GM18502 (cell line): ENCODE measurements around the gene MDGA2.
"Not testable (repeated sequence)": the region's sequence is repeated elsewhere in the genome, so short reads cannot be mapped to it uniquely, and the experiment has no call there.

Experiments used
- ATAC-seq: cut with Tn5 transposase; IDR thresholded peaks from one replicate; pipeline ENCODE4 v1.9.1; 2021; ENCODE audit warnings: mild to moderate bottlenecking; ENCODE audit not compliant: unreplicated experiment, poor library complexity

Gene MDGA2

DNA sequence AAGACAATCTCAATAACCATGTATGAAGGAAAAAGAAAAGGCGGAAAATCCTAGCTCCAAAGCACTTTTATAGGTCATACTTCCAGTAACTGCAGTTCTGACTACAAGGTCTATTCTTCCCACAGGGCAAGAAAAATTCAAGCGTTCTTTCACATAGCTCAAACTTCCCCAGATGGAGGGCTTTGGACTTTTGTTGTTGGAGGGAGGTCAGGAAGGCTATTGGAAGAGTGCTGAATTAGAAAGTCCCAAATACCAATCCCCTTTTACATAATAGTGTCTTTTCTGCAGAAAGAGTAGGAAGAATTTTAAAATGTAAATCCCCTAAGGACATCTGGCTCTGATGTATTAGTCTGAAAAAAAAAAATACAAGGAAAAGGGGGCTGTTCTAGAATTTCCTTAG lies 309.4 kb downstream of the MDGA2 start:
- no peak for ATAC-seq

GRCh38 chr14:47365233-47365632 lies 310.2 kb downstream of the MDGA2 start:
- no peak for ATAC-seq

DNA sequence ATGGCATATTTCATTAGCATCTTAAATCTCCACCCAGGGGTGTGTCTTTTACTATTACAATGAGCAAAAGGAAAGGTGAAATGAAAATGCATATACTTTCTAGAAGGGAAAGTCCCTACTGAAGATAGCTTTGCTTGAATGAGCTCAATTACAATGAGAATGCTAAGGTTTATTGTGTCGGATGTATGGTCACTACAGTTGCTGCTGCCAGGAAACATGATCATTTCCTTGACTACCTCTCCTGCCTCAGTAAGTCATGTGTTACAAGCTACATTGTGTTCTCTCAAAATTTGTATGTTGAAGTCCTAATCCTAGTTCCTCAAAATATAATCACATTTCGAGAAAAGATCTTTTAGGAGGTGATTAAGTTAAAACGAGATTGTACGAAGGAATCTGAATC lies 322.2 kb downstream of the MDGA2 start:
- ATAC-seq = no peak

DNA sequence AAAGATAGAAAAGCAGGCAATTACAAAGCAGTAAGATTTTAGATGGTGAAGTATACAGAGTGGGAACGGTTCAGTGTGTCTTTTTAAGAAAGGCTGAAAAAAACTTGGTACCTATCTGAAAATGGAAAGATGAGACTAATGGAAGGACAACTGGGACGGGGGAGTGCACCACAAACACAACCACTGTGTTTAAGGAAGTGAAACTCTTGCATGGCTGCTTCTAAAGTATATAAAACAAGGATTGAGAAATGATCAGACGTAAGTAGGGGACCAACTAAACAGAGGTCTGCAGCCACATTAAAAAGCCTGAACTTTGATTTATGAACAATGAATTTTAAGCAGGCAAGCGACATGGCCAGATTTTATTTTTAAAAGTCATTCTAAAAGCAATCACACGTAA lies 328.6 kb downstream of the MDGA2 start:
- ATAC-seq = peak; percentile 69

- ATAC-seq = no peak
Observed at GRCh38 chr14:47345016-47345415, 330.4 kb downstream of the MDGA2 start.

DNA sequence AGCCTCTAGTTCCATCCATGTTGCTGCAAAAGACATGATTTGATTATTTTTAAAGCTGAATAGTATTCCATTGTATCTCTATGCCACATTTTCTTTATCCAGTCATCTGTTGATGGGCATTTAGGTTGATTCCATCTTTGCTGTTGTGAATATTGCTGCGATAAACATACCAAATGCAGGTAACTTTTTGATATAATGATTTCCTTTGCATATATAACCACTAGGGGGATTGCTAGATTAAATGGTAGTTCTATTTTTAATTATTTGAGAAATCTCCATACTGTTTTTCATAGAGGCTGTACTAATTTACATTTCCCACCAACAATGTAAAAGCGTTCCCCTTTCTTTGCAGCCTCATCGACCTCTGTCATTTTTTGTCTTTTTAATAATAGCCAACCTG lies 342.5 kb downstream of the MDGA2 start:
- no peak for ATAC-seq

GRCh38 chr14:47332106-47332505 lies 343.3 kb downstream of the MDGA2 start:
- no peak for ATAC-seq

DNA sequence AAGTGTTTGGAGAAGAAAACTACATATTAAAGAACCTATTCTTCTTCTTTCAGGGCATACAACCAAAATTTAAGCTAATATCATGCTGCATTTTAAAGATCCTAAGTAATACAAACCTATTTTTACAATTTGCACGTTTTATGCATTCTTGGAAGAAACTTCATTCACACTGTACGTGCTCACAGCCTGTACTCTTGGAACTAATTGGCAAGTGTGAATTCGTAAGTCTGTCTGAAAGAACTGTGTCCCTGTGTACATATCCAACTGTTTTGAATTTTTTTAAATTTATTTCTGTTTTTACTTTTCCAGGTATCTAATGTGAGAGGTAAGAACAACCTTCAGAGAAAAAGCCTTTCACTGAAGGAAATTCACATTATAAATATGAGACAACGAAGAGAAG lies 347.0 kb downstream of the MDGA2 start:
- no peak for ATAC-seq

DNA sequence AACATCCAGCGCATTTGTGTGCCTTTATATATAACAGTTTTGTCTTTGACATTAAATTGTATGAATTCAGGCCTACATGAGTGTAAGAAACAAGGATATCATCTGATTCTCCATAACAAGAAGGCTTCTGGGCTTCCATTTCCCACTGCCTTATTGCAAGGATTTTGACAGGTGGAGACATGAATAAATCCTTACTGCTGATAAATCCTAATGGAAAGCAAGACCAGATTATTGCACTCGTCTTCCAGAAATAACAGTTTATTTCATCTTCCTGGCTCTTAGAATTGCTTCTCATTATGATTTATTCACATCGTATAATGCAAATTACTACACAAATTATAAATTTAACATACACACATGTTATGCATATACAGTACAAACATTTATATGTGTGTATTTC lies 348.1 kb downstream of the MDGA2 start:
- ATAC-seq = no peak

DNA sequence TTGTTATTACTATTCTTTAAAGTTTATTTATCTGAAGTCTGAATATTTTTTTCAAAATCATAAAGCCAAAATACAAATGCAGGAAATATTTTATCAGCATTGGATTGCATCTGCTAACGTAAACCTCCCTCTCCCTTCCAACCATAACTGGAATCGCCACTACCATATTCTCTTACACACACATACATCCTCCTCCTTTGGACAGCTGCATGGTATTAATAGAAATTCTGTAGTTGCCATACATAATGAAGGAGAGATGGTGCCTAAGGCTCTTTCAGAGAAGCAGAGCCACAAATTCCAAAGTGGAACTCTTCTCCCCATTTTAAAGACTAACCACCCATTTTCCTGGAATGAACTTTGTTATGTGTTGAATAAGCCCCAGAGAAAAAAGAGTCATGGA lies 352.7 kb downstream of the MDGA2 start:
- no peak for ATAC-seq

DNA sequence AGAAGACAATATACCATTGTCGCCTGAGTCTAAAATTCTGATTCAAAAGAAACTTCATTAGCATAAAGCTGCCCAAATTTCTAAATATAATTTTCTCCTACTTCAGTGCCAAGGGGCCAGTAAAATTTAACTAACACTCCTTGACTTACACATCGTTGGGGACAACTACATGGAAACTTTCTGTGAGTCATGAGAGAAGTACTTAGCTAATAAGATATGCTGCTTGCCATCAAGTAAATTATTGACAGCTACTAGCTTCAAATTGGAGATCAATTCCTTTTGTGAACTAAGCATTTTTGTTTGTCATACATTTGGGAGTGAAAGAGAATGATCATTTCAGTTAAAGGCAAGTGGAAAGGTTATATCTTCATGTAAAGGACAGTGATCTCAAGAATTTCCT lies 373.3 kb downstream of the MDGA2 start:
- ATAC-seq = no peak

DNA sequence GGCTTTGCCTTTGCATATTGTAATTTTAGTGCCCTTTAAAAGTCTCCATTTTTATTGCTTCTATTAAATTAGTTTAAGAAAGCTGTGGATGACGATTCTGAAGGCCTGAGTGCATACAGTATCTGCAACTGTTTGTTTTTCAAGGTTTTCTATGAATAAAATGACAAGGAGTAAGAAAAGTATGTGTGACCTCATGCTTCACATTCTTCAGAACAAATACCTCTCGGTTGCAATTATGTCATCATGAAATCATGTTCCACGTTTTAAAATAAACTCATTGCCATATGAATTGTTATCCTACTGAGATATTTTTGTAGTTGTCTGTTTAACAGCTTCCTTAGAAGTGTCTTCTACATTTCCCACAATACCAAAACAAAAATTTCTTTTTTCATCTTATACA lies 374.6 kb downstream of the MDGA2 start:
- no peak for ATAC-seq

GRCh38 chr14:47297374-47297773 lies 378.0 kb downstream of the MDGA2 start:
- no peak for ATAC-seq

- no peak for ATAC-seq
Observed at GRCh38 chr14:47284283-47284682, 391.1 kb downstream of the MDGA2 start.

- not testable (repeated sequence) for ATAC-seq
Observed at GRCh38 chr14:47281761-47282160, 393.6 kb downstream of the MDGA2 start.

DNA sequence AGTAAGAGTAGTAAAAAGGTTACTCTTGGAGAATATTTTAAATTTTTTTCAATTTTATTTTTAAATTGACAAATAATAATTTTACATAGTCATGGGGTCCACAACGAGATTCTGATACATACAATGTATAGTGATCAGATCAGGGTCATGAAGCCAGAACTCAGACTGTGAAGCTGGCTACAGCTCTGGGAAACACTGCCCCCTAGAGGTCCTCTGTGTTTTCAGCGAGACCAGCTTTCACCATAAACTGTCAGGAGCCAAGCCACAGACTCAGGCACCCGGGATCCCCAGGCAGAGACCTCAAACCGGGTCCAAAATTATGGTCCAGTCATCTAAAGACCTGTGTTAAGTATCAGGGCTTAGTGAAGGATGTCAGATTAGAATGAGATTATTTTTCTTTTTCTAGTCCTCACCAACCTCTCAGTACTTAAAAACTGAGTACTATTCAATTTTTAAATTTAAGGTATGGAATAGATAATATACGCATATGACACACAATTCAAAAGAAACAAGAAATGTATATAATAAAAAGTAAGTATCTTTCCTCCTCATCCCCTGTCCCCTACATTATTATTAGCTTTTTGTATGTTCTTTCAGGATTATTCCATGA lies 397.1 kb downstream of the MDGA2 start:
- peak; percentile 96 for ATAC-seq

- no peak for ATAC-seq
Observed at GRCh38 chr14:47277703-47278102, 397.7 kb downstream of the MDGA2 start.

DNA sequence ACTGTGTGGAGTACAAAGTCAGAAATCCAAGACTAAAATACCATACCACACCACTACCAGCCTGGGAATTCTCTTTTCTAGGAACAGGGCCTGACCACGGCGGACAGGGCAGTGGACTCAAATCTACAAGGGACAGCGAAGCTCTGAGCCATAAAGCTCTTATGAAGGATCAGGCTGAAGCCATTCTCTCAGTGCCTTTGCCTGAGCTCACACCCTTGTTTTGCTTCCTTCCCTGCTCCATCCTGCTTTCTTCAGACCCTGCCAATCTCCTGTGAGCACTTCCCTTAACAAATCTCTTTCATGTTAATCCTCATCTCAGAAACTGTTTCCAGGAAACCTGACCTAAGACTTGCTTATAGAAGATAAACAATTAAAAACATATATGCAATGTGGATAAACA lies 398.5 kb downstream of the MDGA2 start:
- no peak for ATAC-seq

DNA sequence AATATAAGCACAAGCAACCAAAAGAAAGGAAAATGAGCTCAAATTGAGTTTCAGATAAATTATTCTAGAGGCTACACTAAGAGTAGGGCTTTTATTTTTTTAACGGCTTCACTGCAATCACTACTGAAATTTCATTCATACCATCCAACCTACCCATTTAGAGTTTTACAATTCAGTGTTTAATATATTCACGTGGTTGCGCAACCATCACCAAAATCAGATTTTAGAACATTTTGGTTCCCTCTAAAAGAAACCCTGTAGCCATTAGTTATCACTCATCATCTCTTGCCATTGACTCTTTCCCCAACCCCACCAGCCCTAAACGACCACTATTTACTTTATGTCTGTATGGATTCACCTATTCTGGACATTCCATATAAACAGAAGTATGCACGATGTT lies 401.5 kb downstream of the MDGA2 start:
- ATAC-seq = no peak

- ATAC-seq = no peak
Observed at GRCh38 chr14:47270715-47271114, 404.7 kb downstream of the MDGA2 start.

GRCh38 chr14:47269756-47270492 lies 405.5 kb downstream of the MDGA2 start:
- no peak for ATAC-seq

- no peak for ATAC-seq
Observed at GRCh38 chr14:47264842-47265241, 410.6 kb downstream of the MDGA2 start.
